Neural cell (in vitro differentiated cells): ENCODE measurements around the gene GPR101. TPM values are rescaled to one million over a fixed set of nuclear protein-coding genes. Genes with fewer than 3 reads are reported as not detected.

Experiments
- H2AFZ ChIP-seq: fragments of 200-600, 300-800 bp; sonication (generic), shearing (Covaris generic); 2 replicates; pipeline ENCODE4 v1.6.0; 2014; ENCODE audit warnings: low read depth, mild to moderate bottlenecking, antibody characterized with exemption, low read length, moderate library complexity
- H3F3A ChIP-seq: fragments of 200-600 bp; shearing (Covaris generic); 2 replicates; pipeline ENCODE4 v1.6.1; 2016; ENCODE audit warnings: mild to moderate bottlenecking, moderate library complexity, mixed read lengths, antibody characterized with exemption, low read length; ENCODE audit not compliant: insufficient read depth, poor library complexity, severe bottlenecking
- H3K27ac ChIP-seq: fragments of 200-600, 300-800 bp; sonication (generic), shearing (Covaris generic); 2 replicates; pipeline ENCODE4 v1.5.1; 2014; ENCODE audit warnings: mild to moderate bottlenecking, low read length, moderate library complexity
- H3K27me3 ChIP-seq: fragments of 300-800, 200-600 bp; sonication (generic), shearing (Covaris generic); 2 replicates; pipeline ENCODE4 v1.6.0; 2014; ENCODE audit warnings: mild to moderate bottlenecking, low read depth, low read length, moderate library complexity; ENCODE audit not compliant: insufficient read depth
- H3K36me3 ChIP-seq: fragments of 300-800, 200-600 bp; sonication (generic), shearing (Covaris generic); 2 replicates; pipeline ENCODE4 v1.5.1; 2014; ENCODE audit warnings: mild to moderate bottlenecking, antibody characterized with exemption, low read length, moderate library complexity; ENCODE audit not compliant: insufficient read depth
- H3K4me2 ChIP-seq: fragments of 300-800, 200-600 bp; sonication (generic), shearing (Covaris generic); 2 replicates; pipeline ENCODE4 v1.6.0; 2014; ENCODE audit warnings: mild to moderate bottlenecking, low read length
- H3K4me3 ChIP-seq: fragments of 300-800, 200-600 bp; sonication (generic), shearing (Covaris generic); 2 replicates; pipeline ENCODE4 v1.5.1; 2014; ENCODE audit warnings: mild to moderate bottlenecking, low read length, moderate library complexity
- H3K79me2 ChIP-seq: fragments of 200-600 bp; shearing (Covaris generic); replicated peaks from 2 replicates; pipeline ENCODE4 v1.6.0; 2014; ENCODE audit warnings: mild to moderate bottlenecking, low read length, moderate library complexity; ENCODE audit not compliant: insufficient read depth
- H3K9ac ChIP-seq: fragments of 300-800, 200-600 bp; sonication (generic), shearing (Covaris generic); 2 replicates; pipeline ENCODE4 v1.6.1; 2016; ENCODE audit warnings: mild to moderate bottlenecking, low read length, mixed read lengths
- H3K9me2 ChIP-seq: fragments of 200-600 bp; shearing (Covaris generic); 2 replicates; pipeline ENCODE4 v1.6.1; 2016; ENCODE audit warnings: mild to moderate bottlenecking, low read length, mixed read lengths; ENCODE audit not compliant: insufficient read depth
- H3K9me3 ChIP-seq: fragments of 200-600, 300-800 bp; sonication (generic), shearing (Covaris generic); 2 replicates; pipeline ENCODE4 v1.6.1; 2016; ENCODE audit warnings: mild to moderate bottlenecking, mixed run types, low read length, moderate library complexity, mixed read lengths
- H4K20me1 ChIP-seq: fragments of 200-600 bp; shearing (Covaris generic); 2 replicates; pipeline ENCODE4 v1.6.1; 2016; ENCODE audit warnings: mild to moderate bottlenecking, mixed run types; ENCODE audit not compliant: insufficient read depth
- CTCF ChIP-seq: fragments of 450-650 bp; IDR thresholded peaks from 2 replicates; pipeline ENCODE4 v1.5.1; 2014; ENCODE audit warnings: antibody characterized with exemption, mild to moderate bottlenecking, moderate library complexity; ENCODE audit not compliant: poor library complexity, severe bottlenecking
- EP300 ChIP-seq: fragments of 450-650 bp; conservative IDR thresholded peaks from 2 replicates; pipeline ENCODE4 v1.6.1; 2014; ENCODE audit warnings: antibody characterized with exemption, mild to moderate bottlenecking, moderate library complexity; ENCODE audit not compliant: poor library complexity, severe bottlenecking
- EZH2 ChIP-seq: fragments of 200-600, 300-800 bp; shearing (Covaris generic), sonication (generic); IDR thresholded peaks from 2 replicates; pipeline ENCODE4 v1.6.1; 2014; ENCODE audit warnings: antibody characterized with exemption, low read length, borderline replicate concordance, mild to moderate bottlenecking; ENCODE audit not compliant: insufficient read depth, poor library complexity, severe bottlenecking
- MXI1 ChIP-seq: fragments of 450-650 bp; conservative IDR thresholded peaks from 2 replicates; pipeline ENCODE4 v1.6.1; 2014; ENCODE audit warnings: antibody characterized with exemption, mild to moderate bottlenecking; ENCODE audit not compliant: poor library complexity, severe bottlenecking
- POLR2AphosphoS5 ChIP-seq: IDR thresholded peaks from 2 replicates; pipeline ENCODE4 v1.6.1; 2012
- RAD21 ChIP-seq: fragments of 450-650 bp; conservative IDR thresholded peaks from 2 replicates; pipeline ENCODE4 v1.6.1; 2014; ENCODE audit warnings: antibody characterized with exemption, mild to moderate bottlenecking, moderate library complexity
- REST ChIP-seq: IDR thresholded peaks from 2 replicates; pipeline ENCODE4 v1.6.1; 2012; ENCODE audit warnings: borderline replicate concordance
- SMC3 ChIP-seq: fragments of 450-650 bp; conservative IDR thresholded peaks from 2 replicates; pipeline ENCODE4 v1.6.1; 2014; ENCODE audit warnings: antibody characterized with exemption, mild to moderate bottlenecking, moderate library complexity; ENCODE audit not compliant: poor library complexity
- TAF1 ChIP-seq: IDR thresholded peaks from 2 replicates; pipeline ENCODE4 v1.6.1; 2012; ENCODE audit warnings: low read depth
- polyA plus RNA-seq: library from polyadenylated mRNA; depleted of rRNA; stranded (reverse); fragments of >200 nt; gene quantifications from 2 replicates; pipeline ENCODE4 v1.2.3, GENCODE V29; 2014

Gene GPR101
- polyA plus RNA-seq, 1 donor from 2014 or later = 0.56 TPM

GRCh38 chrX:137072396-137072795 is 38.6 kb upstream of the GPR101 start:
- no peaks in the 10 kb centered on the region for H3K36me3 ChIP-seq
- H3K79me2 ChIP-seq = no peaks in the 10 kb centered on the region
- H3F3A ChIP-seq = no peaks in the 10 kb centered on the region
- no peak overlapping the region for H3K9ac ChIP-seq
- H3K27ac ChIP-seq = no peak overlapping the region
- H3K27me3 ChIP-seq = no peaks in the 10 kb centered on the region
- no peak overlapping the region for H2AFZ ChIP-seq
- no peaks in the 10 kb centered on the region for H3K9me3 ChIP-seq
- H3K9me2 ChIP-seq = no peaks in the 10 kb centered on the region
- no peak overlapping the region for H3K4me3 ChIP-seq
- H4K20me1 ChIP-seq = no peaks in the 10 kb centered on the region
- TF ChIP-seq RAD21 (no peak), CTCF (no peak), EZH2 (no peak), TAF1 (no peak), SMC3 (no peak)
- H3K4me2 ChIP-seq = no peak overlapping the region

DNA sequence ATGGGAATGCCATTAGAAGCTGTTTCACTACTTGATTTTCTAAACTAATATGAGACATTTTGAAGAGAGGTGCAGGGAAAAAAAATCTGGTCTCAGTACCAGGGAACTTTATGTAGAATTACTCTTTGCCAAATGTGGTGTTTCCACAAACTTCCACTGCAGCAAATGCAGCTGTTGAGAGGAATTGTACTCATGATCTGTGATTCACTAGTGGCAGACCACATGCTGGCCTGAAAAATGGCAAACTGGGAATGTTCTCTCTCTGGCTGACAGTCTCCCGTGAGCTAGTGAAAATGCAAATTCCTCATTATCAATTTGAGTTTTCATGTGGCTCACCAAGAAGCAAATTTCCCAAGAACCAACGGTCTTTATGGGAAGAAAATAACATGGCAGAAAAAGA is 37.8 kb upstream of the GPR101 start:
- Histone ChIP-seq H3K27ac (no peak overlapping the region), H3K79me2 (no peaks in the 10 kb centered on the region), H3K4me2 (no peak overlapping the region), H3K27me3 (no peaks in the 10 kb centered on the region), H3K9me2 (no peaks in the 10 kb centered on the region), H3K4me3 (no peak overlapping the region), H2AFZ (no peak overlapping the region), H3K9ac (no peak overlapping the region), H4K20me1 (no peaks in the 10 kb centered on the region), H3F3A (no peaks in the 10 kb centered on the region), H3K36me3 (no peaks in the 10 kb centered on the region), H3K9me3 (no peaks in the 10 kb centered on the region)
- TF ChIP-seq MXI1 (no peak), CTCF (no peak), EP300 (no peak), TAF1 (no peak), EZH2 (no peak), SMC3 (no peak), REST (no peak), RAD21 (no peak), POLR2AphosphoS5 (no peak)
